Activated CD8-positive, alpha-beta T cell treated with anti-CD3 and anti-CD28 coated beads, Interleukin-2, amount 10 ng/mL, durations not matched to agents 7 days and 5 days (primary cell): ENCODE results near the gene RAF1. TPM values are rescaled to one million over a fixed set of nuclear protein-coding genes. Genes with fewer than 3 reads are reported as not detected.
A peak's percentile ranks its signal among the peaks of the same experiment; 100 is the strongest.
"Not testable (repeated sequence)": the region's sequence is repeated elsewhere in the genome, so short reads cannot be mapped to it uniquely, and the experiment has no call there.

ENCODE experiments used
- ATAC-seq: fragments of 150-1000 bp; cut with Tn5 transposase; one replicate; pipeline ENCODE4 v1.10.0; 2021; ENCODE audit warnings: moderate library complexity
- CTCF ChIA-PET: fragments of 350-600 bp; sonication (Branson Sonifier 250); formaldehyde crosslinking; loops from one replicate; lab custom pipeline; 2021; ENCODE audit warnings: antibody characterized with exemption; lab: Charles Lee
- POLR2A ChIA-PET: fragments of 350-600 bp; sonication (Branson Sonifier 250); formaldehyde crosslinking; loops from one replicate; lab custom pipeline; 2021; ENCODE audit warnings: antibody characterized with exemption; lab: Charles Lee
- DNase-seq: peaks from one replicate; pipeline ENCODE4 v3.0.0-alpha.2; 2020
- H3K27ac Mint-ChIP-seq: one replicate; pipeline ENCODE4 v1.8.0; 2021; ENCODE audit warnings: mild to moderate bottlenecking, mixed read lengths
- H3K27me3 Mint-ChIP-seq: one replicate; pipeline ENCODE4 v1.8.0; 2021; ENCODE audit warnings: low read depth, mixed read lengths
- H3K36me3 Mint-ChIP-seq: one replicate; pipeline ENCODE4 v1.8.0; 2021; ENCODE audit warnings: low read depth, mixed read lengths
- H3K4me1 Mint-ChIP-seq: one replicate; pipeline ENCODE4 v1.8.0; 2021; ENCODE audit warnings: low read depth, mixed read lengths
- H3K4me3 Mint-ChIP-seq: one replicate; pipeline ENCODE4 v1.8.0; 2021; ENCODE audit warnings: mild to moderate bottlenecking, mixed read lengths
- H3K9me3 Mint-ChIP-seq: one replicate; pipeline ENCODE4 v1.8.0; 2022; ENCODE audit warnings: mixed read lengths; ENCODE audit not compliant: insufficient read depth
- total RNA-seq, 2 experiments: library from RNA; stranded (reverse); gene quantifications; one replicate each; pipeline ENCODE4 v1.2.3, GENCODE V29; 2021

The RAF1 gene
- total RNA-seq, 2 experiments from 2014 or later, result 86.5 to 91.6 TPM

- H3K27me3 Mint-ChIP-seq, CTCF ChIA-PET, H3K4me1 Mint-ChIP-seq, POLR2A ChIA-PET, H3K9me3 Mint-ChIP-seq, DNase-seq, H3K27ac Mint-ChIP-seq, H3K4me3 Mint-ChIP-seq, H3K36me3 Mint-ChIP-seq, ATAC-seq: not testable (repeated sequence)
These were observed 10.2 kb upstream of the RAF1 start for GRCh38 chr3:12673956-12674736.

GRCh38 chr3:12671120-12671450, 7.2 kb upstream of the RAF1 start:
- no peaks in the 10 kb centered on the region for H3K36me3 Mint-ChIP-seq
- H3K4me1 Mint-ChIP-seq, result no peaks in the 10 kb centered on the region
- H3K27me3 Mint-ChIP-seq, result no peaks in the 10 kb centered on the region
- H3K9me3 Mint-ChIP-seq, result no peaks in the 10 kb centered on the region
- H3K4me3 Mint-ChIP-seq, result no peak overlapping the region
- POLR2A ChIA-PET, result no interaction called here
- CTCF ChIA-PET, result no interaction called here
- no peak for ATAC-seq
- DNase-seq, result no peak
- no peak overlapping the region for H3K27ac Mint-ChIP-seq

GRCh38 chr3:12670365-12671119, 6.6 kb upstream of the RAF1 start:
- H3K36me3 Mint-ChIP-seq, result no peaks in the 10 kb centered on the region
- H3K4me1 Mint-ChIP-seq, result no peaks in the 10 kb centered on the region
- DNase-seq (no peak), ATAC-seq (no peak)
- H3K27me3 Mint-ChIP-seq, result no peaks in the 10 kb centered on the region
- ChIA-PET CTCF (no interaction called here), POLR2A (no interaction called here)
- no peak overlapping the region for H3K27ac Mint-ChIP-seq
- no peaks in the 10 kb centered on the region for H3K9me3 Mint-ChIP-seq
- H3K4me3 Mint-ChIP-seq, result no peak overlapping the region

GRCh38 chr3:12663401-12663935, 449 bp downstream of the RAF1 start:
- DNase-seq (peak; percentile 44), ATAC-seq (peak; percentile 69)
- no peaks in the 10 kb centered on the region for H3K27me3 Mint-ChIP-seq
- H3K4me3 Mint-ChIP-seq, result peak overlapping the region; percentile 84
- H3K36me3 Mint-ChIP-seq, result peaks cover 14% of the 10 kb centered on the region
- ChIA-PET POLR2A (interaction anchor here (1.0 to 2.0 kb wide), 7 partner anchors 20 to 178 kb away, joined by 3 to 7 read pairs (median 3); partner anchors contain the start of genes MKRN2 and RPL32), CTCF (no interaction called here)
- H3K27ac Mint-ChIP-seq, result peak overlapping the region; percentile 97
- H3K4me1 Mint-ChIP-seq, result peaks cover 34% of the 10 kb centered on the region
- no peaks in the 10 kb centered on the region for H3K9me3 Mint-ChIP-seq

DNA sequence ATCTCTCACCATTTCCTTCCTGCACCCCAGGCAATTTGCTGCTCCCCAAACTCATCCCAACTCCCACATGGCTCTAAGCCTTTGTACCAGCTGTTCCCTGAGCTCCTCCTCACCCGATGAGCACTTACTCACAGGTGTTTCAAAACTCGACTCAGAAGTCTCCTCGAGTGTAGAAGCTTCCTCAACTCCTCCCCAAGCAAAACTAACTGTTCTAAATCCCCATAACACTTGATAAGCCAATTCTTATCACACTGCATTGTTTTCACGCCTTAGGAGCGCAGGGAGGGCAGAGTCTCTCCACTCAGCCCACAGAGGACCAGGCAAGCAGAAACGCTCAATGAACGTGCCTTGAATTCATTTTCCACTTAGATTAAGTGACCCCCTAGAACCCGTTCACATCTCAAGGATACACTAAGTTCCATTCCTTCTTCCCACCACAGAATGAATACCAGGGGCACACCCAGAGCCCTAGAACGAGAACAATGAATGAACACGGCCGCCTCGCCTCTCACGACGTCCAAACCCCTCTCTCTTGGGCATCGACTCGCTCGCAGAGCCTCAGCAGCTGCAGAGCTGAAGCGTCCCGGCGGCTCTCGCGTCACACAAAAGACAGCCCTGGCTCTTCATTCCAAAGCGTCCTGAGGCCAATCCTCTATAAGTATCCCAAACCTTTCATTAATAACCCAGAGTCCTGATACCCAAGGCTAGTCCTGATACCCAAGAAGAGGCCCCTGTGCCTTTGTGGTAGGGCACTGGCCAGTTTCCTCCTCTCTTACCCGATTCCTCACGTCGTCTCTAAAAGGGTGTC, 1.1 kb downstream of the RAF1 start:
- CTCF ChIA-PET, result interaction anchor here (0.7 to 1.1 kb wide), 3 partner anchors 55 to 80 kb away, joined by 3 read pairs; no protein-coding TSS in a partner anchor
- H3K27ac Mint-ChIP-seq, result peak overlapping the region; percentile 97
- H3K4me3 Mint-ChIP-seq, result peak overlapping the region; percentile 84
- POLR2A ChIA-PET, result interaction anchor here (1.0 to 2.0 kb wide), 5 partner anchors 26 to 179 kb away, joined by 3 to 7 read pairs (median 3); partner anchors contain the start of genes MKRN2 and RPL32
- H3K4me1 Mint-ChIP-seq, result peaks cover 37% of the 10 kb centered on the region
- ATAC-seq (peak; percentile 22), DNase-seq (peak; percentile 50)
- H3K27me3 Mint-ChIP-seq, result no peaks in the 10 kb centered on the region
- H3K9me3 Mint-ChIP-seq, result no peaks in the 10 kb centered on the region
- H3K36me3 Mint-ChIP-seq, result peaks cover 15% of the 10 kb centered on the region

DNA sequence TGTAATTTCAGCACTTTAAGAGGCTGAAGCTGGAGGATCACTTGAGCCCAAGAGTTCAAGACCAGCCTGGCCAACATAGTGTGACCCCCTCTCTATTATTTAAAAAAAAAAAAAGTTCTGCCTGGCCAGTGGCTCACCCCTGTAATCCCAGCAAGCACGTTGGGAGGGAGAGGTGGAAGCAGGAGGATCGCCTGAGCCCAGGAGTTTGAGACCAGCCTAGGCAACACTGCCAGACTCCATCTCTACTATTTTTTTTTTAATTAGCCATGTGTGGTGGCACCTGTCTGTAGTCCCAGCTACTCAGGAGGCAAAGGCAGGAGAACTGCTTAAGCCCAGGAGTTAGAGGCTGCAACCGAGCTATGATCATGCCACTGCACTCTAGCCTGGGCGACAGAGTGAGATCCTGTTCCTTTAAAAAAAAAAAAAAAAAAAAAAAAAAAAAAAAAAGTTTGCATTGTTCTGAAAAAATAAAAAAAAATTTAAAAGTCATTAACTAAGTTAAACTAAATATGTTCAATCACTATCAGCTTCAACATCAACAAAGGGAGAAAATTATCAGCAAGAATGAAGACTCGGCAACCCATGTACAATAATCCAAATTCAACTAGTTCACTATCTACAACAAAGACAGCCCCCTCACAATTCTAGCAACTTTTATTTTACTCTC, 1.9 kb downstream of the RAF1 start:
- ChIA-PET POLR2A (interaction anchor here (1.3 kb wide), 1 partner anchor 101 kb away, joined by 3 read pairs; no protein-coding TSS in a partner anchor), CTCF (interaction anchor here (0.7 to 1.1 kb wide), 3 partner anchors 55 to 80 kb away, joined by 3 read pairs; no protein-coding TSS in a partner anchor)
- no peaks in the 10 kb centered on the region for H3K9me3 Mint-ChIP-seq
- no peak for DNase-seq
- no peak for ATAC-seq
- H3K27me3 Mint-ChIP-seq, result no peaks in the 10 kb centered on the region
- H3K36me3 Mint-ChIP-seq, result peaks cover 15% of the 10 kb centered on the region
- H3K4me1 Mint-ChIP-seq, result peaks cover 39% of the 10 kb centered on the region
- peak overlapping the region; percentile 97 for H3K27ac Mint-ChIP-seq
- peak overlapping the region; percentile 84 for H3K4me3 Mint-ChIP-seq

- H3K27ac Mint-ChIP-seq, H3K27me3 Mint-ChIP-seq, ATAC-seq, DNase-seq, H3K4me3 Mint-ChIP-seq, H3K9me3 Mint-ChIP-seq, CTCF ChIA-PET, POLR2A ChIA-PET: not testable (repeated sequence)
- peaks cover 40% of the 10 kb centered on the region for H3K4me1 Mint-ChIP-seq
- H3K36me3 Mint-ChIP-seq, result peaks cover 15% of the 10 kb centered on the region
These were observed 2.5 kb downstream of the RAF1 start for GRCh38 chr3:12661375-12661774.

DNA sequence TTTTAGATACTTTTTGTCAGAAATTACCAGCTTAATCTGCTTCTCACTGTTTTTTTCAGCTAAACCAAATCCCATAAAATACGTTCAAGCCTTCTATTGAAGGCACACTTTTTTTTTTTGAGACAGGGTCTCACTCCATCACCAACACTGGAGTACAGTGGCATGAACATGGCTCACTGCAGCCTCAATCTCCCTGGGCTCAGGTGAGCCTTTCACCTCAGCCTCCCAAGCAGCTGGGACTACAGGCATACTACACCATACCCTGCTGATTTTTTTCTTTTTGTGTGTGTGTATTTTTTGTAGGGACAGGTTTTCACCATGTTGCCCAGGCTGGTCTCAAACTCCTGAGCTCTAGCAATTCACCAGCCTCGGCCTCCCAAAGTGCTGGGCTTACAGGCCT, 3.7 kb downstream of the RAF1 start:
- Mint-ChIP-seq H3K27me3 (no peaks in the 10 kb centered on the region), H3K27ac (no peak overlapping the region), H3K9me3 (no peaks in the 10 kb centered on the region), H3K4me1 (peaks cover 47% of the 10 kb centered on the region), H3K4me3 (no peak overlapping the region), H3K36me3 (peaks cover 23% of the 10 kb centered on the region)
- ChIA-PET CTCF (interaction anchor here (0.7 to 1.4 kb wide), 4 partner anchors 54 to 272 kb away, joined by 3 read pairs; partner anchors contain the start of gene RPL32), POLR2A (interaction anchor here (0.6 kb wide), 1 partner anchor 154 kb away, joined by 4 read pairs; no protein-coding TSS in a partner anchor)
- DNase-seq, result no peak
- ATAC-seq, result no peak

- DNase-seq, result no peak
- Mint-ChIP-seq H3K4me1 (peaks cover 43% of the 10 kb centered on the region), H3K4me3 (no peak overlapping the region), H3K27me3 (no peaks in the 10 kb centered on the region), H3K36me3 (peaks cover 23% of the 10 kb centered on the region), H3K27ac (no peak overlapping the region), H3K9me3 (no peaks in the 10 kb centered on the region)
- ChIA-PET CTCF (interaction anchor here (0.7 to 1.4 kb wide), 4 partner anchors 53 to 271 kb away, joined by 3 read pairs; partner anchors contain the start of gene RPL32), POLR2A (interaction anchor here (0.6 kb wide), 1 partner anchor 155 kb away, joined by 4 read pairs; no protein-coding TSS in a partner anchor)
- no peak for ATAC-seq
These were observed 4.5 kb downstream of the RAF1 start for GRCh38 chr3:12659316-12660015.

DNA sequence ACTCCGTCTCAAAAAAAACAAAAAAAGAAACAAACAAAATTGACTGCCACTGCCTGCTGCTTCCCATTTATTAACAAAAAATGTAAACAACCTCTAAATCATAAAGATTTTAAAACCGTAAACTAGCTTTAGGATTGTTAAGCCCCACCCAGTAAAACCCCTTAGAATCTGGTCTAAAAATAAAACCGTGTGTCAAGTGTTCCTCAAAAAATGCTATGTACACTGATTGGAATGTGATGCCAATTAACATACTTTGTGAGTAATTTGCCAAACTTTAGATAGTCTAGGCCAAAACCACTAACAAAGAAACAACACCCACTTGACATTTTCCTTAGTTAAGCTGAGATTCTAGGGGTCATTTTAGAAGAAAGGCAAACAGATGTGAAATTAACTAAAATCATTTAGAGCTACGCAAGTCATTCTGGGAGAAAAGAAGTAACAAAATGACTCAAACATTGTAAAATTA, 5.3 kb downstream of the RAF1 start:
- POLR2A ChIA-PET, result interaction anchor here (0.6 kb wide), 1 partner anchor 327 kb away, joined by 3 read pairs; no protein-coding TSS in a partner anchor
- no peaks in the 10 kb centered on the region for H3K9me3 Mint-ChIP-seq
- no peak overlapping the region for H3K27ac Mint-ChIP-seq
- ATAC-seq (no peak), DNase-seq (no peak)
- H3K4me1 Mint-ChIP-seq, result peaks cover 41% of the 10 kb centered on the region
- H3K36me3 Mint-ChIP-seq, result peaks cover 23% of the 10 kb centered on the region
- CTCF ChIA-PET, result interaction anchor here (1.4 kb wide), 2 partner anchors 52 to 57 kb away, joined by 3 read pairs; no protein-coding TSS in a partner anchor
- H3K4me3 Mint-ChIP-seq, result no peak overlapping the region
- no peaks in the 10 kb centered on the region for H3K27me3 Mint-ChIP-seq
